Epithelial cell of proximal tubule (primary cell): ENCODE data around the gene SLC9A9. TPM values are rescaled to one million over a fixed set of nuclear protein-coding genes. Genes with fewer than 3 reads are reported as not detected.

ENCODE experiments used
- DNase-seq: peaks from one replicate; pipeline ENCODE4 v3.0.0-alpha.2; 2011; ENCODE audit warnings: low read depth
- H3K4me3 ChIP-seq: 2 replicates; pipeline ENCODE4 v1.5.1; 2011; ENCODE audit warnings: low read depth, mild to moderate bottlenecking, low read length
- total RNA-seq: library from RNA; depleted of rRNA; stranded (reverse); fragments of >200 nt; gene quantifications from 2 replicates; pipeline ENCODE4 v1.2.3, GENCODE V29; 2015
- TF ChIP-seq, protein P1 (sequence below): conservative IDR thresholded peaks from 2 replicates; pipeline ENCODE4 v1.5.1; 2012; ENCODE audit warnings: low read depth, mild to moderate bottlenecking, low read length

SLC9A9 gene
- total RNA-seq, 1 donor from 2014 or later = 0.17 TPM

DNA sequence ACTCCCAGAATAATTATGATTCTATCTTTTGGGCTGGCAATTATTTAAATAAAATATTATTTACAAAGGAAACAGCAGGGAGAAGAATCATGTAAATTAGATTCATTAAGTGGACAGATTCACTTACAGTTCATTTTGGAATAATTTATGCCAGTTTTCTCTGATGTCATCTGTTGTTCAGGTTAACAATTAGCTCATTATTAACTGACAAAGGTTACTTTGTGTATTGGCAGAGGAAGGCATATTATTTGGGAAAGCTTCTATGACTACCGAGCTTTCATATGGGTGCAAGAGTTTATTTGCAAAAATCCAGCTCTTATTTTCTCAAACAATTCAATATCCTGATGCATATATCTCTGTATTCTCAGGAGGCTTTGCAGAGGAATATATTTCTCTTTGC is 504.3 kb downstream of the SLC9A9 start:
- TF ChIP-seq, protein P1, sequence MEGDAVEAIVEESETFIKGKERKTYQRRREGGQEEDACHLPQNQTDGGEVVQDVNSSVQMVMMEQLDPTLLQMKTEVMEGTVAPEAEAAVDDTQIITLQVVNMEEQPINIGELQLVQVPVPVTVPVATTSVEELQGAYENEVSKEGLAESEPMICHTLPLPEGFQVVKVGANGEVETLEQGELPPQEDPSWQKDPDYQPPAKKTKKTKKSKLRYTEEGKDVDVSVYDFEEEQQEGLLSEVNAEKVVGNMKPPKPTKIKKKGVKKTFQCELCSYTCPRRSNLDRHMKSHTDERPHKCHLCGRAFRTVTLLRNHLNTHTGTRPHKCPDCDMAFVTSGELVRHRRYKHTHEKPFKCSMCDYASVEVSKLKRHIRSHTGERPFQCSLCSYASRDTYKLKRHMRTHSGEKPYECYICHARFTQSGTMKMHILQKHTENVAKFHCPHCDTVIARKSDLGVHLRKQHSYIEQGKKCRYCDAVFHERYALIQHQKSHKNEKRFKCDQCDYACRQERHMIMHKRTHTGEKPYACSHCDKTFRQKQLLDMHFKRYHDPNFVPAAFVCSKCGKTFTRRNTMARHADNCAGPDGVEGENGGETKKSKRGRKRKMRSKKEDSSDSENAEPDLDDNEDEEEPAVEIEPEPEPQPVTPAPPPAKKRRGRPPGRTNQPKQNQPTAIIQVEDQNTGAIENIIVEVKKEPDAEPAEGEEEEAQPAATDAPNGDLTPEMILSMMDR = no peak
- DNase-seq = no peak
- H3K4me3 ChIP-seq = no peak overlapping the region

DNA sequence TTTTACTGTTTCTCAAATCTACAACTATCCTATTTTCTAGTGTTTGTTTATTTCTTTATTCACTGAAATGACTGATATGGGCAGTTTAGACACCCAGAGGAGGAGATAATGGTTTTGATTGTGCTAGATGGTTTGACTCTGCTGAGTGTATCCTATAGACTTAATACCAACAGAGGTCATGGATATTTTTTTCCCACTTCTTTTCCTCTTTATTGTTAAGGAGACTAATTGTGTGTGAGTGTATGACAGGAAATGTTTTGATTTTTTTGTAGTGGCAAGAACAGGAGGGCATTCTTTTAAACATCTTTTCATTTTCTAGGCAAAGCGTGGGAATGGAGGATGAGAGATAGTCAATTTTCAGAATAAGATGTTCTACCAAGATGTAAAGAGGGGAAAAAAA is 505.2 kb downstream of the SLC9A9 start:
- H3K4me3 ChIP-seq = no peak overlapping the region
- DNase-seq = no peak
- TF ChIP-seq, protein P1 = no peak

DNA sequence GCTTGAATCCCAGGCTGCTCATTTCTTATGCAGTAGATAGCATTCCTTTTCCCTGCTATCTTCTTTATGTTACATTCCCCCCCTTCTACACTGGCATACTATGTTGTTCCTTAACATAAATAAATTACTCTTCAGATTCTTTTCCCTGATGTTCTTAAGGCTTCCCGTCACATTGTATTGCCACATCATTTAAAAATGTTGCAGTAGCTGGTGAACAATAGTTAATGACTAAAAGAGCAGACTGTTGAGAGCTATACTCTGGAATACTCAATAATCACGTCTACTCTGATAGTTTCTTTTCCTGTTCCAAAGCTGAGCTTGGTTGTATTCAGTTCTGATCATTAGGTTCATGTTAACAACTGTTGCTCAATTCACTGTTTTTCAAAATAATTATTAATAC is 508.8 kb downstream of the SLC9A9 start:
- DNase-seq = no peak
- no peak overlapping the region for H3K4me3 ChIP-seq
- TF ChIP-seq, protein P1 = no peak

DNA sequence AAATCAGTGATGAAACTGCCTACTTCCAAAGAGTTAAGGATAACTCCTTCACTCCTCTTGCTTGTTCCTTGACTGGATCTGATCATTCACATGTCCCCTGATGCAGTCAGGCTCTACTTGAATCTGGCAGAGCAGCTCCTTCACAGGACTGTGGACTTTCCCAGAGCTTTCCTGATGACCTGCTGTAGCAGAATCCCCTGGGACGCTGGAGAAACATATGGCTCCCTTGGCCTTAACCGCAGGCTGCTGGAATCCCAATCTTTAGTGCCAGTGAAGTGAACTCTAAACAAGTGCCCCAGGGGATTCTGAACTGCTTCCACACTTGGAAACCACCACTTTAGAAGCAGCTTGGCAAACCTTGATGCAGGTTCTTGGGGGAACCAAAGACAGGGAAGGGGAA is 510.9 kb downstream of the SLC9A9 start:
- DNase-seq = no peak
- TF ChIP-seq, protein P1 = no peak
- H3K4me3 ChIP-seq = no peak overlapping the region

DNA sequence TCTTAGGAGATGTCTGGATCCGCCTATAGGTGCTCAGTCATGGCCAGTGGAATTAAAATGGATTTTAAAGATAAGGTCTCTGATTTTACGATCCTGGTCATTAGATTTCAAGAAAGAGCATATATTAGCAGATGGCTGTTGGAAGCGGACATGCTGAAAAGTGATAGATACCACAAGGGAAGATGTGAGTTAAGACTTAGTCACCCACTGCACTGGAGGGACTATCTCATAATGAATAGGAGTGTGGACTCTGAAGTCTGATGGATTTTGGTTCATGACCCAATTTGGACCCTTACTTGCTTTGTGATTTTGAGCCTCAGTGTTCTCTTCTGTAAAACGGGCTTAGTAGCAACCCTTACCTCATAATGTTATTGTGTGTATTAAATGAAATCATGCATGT is 514.0 kb downstream of the SLC9A9 start:
- H3K4me3 ChIP-seq = no peak overlapping the region
- TF ChIP-seq, protein P1 = no peak
- no peak for DNase-seq

DNA sequence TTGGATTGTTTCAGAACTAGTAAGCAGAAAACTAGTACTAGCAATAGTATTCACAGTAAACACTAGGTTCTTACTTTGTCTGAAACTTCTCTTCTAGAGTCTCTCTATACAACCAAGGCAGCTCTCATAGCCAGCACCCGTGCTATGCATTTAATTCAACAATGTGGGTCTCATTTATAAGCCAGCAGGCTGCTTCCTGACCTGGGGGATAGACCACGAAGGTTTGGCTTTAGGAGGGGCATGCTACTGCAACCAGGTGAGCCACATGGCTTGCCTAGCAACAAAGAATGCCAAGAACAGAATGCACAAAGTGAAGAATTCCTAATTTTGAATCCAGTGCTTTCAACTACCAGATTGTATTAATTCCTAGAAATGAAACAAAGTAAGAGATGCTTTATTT is 514.9 kb downstream of the SLC9A9 start:
- DNase-seq = no peak
- no peak overlapping the region for H3K4me3 ChIP-seq
- TF ChIP-seq, protein P1 = no peak

DNA sequence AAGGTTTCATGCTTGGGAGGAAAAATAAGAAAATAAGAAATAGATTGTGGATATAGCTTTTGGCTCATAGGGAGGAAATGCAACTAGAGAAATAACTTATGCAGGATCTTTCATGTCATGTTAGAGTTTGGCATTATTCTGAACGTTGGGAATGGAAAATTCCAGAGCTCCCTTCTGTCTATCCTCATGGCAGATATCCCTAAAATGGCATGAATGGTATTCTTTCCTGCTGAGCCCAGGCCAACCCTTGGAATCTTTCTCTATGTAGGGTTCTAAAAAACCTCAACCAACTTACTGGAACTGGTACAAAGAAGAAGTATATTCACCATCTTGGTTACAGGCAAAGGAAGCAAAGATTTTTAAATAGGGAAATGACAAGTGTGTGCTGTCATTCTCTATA is 516.2 kb downstream of the SLC9A9 start:
- H3K4me3 ChIP-seq = no peak overlapping the region
- DNase-seq = no peak

More for the DNA sequence above, 516.2 kb downstream of the SLC9A9 start:
- TF ChIP-seq, protein P1 = no peak
